HT-29 (cell line): ENCODE results near the gene CGB5. TPM values are rescaled to one million over a fixed set of nuclear protein-coding genes. Genes with fewer than 3 reads are reported as not detected.
"Not testable (repeated sequence)": the region's sequence is repeated elsewhere in the genome, so short reads cannot be mapped to it uniquely, and the experiment has no call there.

Source experiments
- DNase-seq: peaks from one replicate; pipeline ENCODE4 v3.0.0-alpha.2; 2015; ENCODE audit warnings: low spot score
- total RNA-seq: library from RNA; depleted of rRNA; stranded (reverse); fragments of >200 nt; shearing (Covaris generic); gene quantifications from 2 replicates; pipeline ENCODE4 v1.2.3, GENCODE V29; 2014

Gene CGB5
- total RNA-seq, 1 experiment from 2014 or later = not detected

GRCh38 chr19:49020931-49021895 is 22.4 kb upstream of the CGB5 start:
- DNase-seq = peak; percentile 24

GRCh38 chr19:49022116-49022515 is 21.5 kb upstream of the CGB5 start:
- DNase-seq = no peak

- DNase-seq = not testable (repeated sequence)
Measured at GRCh38 chr19:49024233-49024632, 19.4 kb upstream of the CGB5 start, which contains the start of gene CGB3. Gene CGB3 (minus strand): TSS chr19:49024333. CDS start chr19:49023971, 362 bp downstream.

- DNase-seq = not testable (repeated sequence)
Measured at GRCh38 chr19:49025088-49025487, 18.6 kb upstream of the CGB5 start.

GRCh38 chr19:49025599-49025998 is 18.0 kb upstream of the CGB5 start:
- DNase-seq = not testable (repeated sequence)

- DNase-seq = not testable (repeated sequence)
Measured at GRCh38 chr19:49028686-49029085, 15.0 kb upstream of the CGB5 start.

GRCh38 chr19:49029749-49030148 is 13.9 kb upstream of the CGB5 start:
- not testable (repeated sequence) for DNase-seq

- DNase-seq = not testable (repeated sequence)
Measured at GRCh38 chr19:49030323-49030722, 13.3 kb upstream of the CGB5 start.

- DNase-seq = not testable (repeated sequence)
Measured at GRCh38 chr19:49031642-49032301, 11.9 kb upstream of the CGB5 start, which contains the start of gene CGB2. Gene CGB2 (plus strand): TSS chr19:49031890. CDS start chr19:49032096, 206 bp downstream.

- not testable (repeated sequence) for DNase-seq
Measured at GRCh38 chr19:49036815-49037214, 6.8 kb upstream of the CGB5 start, which contains the start of gene CGB1. Gene CGB1 (minus strand): TSS chr19:49036895. CDS start chr19:49036711, 184 bp downstream.

GRCh38 chr19:49038111-49038510 is 5.5 kb upstream of the CGB5 start:
- not testable (repeated sequence) for DNase-seq

- DNase-seq = not testable (repeated sequence)
Measured at GRCh38 chr19:49038557-49039276, 4.9 kb upstream of the CGB5 start.

GRCh38 chr19:49039736-49040135 is 3.9 kb upstream of the CGB5 start:
- DNase-seq = not testable (repeated sequence)

GRCh38 chr19:49042177-49042576 is 1.5 kb upstream of the CGB5 start:
- DNase-seq = no peak

GRCh38 chr19:49042666-49043065 is 982 bp upstream of the CGB5 start:
- not testable (repeated sequence) for DNase-seq

- DNase-seq = not testable (repeated sequence)
Measured at GRCh38 chr19:49049011-49049410, 5.4 kb downstream of the CGB5 start, which contains the start of gene CGB8. Gene CGB8 (minus strand): TSS chr19:49049111. CDS start chr19:49048739, 372 bp downstream.

- DNase-seq = not testable (repeated sequence)
Measured at GRCh38 chr19:49049834-49050233, 6.2 kb downstream of the CGB5 start.

GRCh38 chr19:49050376-49051033 is 6.9 kb downstream of the CGB5 start:
- DNase-seq = not testable (repeated sequence)

GRCh38 chr19:49056101-49056901 is 12.7 kb downstream of the CGB5 start:
- DNase-seq = peak; percentile 69
